ENCODE measurements around the gene FGF8. TPM values are rescaled to one million over a fixed set of nuclear protein-coding genes. Genes with fewer than 3 reads are reported as not detected.

The FGF8 gene
- total RNA-seq, 1 donor from 2014 or later, result 17.6 TPM

- Histone ChIP-seq H3K9me3 (ENCODE audit: low read depth) (no peaks in the 10 kb centered on the region), H3K79me2 (ENCODE audit: low read depth) (peaks cover 67% of the 10 kb centered on the region), H3K4me3 (peak within 1 kb of the TSS; percentile 94), H3K36me3 (peaks cover 2% of the 10 kb centered on the region), H3K4me2 (peak within 1 kb of the TSS; percentile 91), H3K9ac (peak within 1 kb of the TSS; percentile 99), H3K4me1 (peaks cover 22% of the 10 kb centered on the region), H4K20me1 (ENCODE audit: low read depth) (peaks cover 47% of the 10 kb centered on the region), H3F3A (ENCODE audit: low read depth) (peaks cover 22% of the 10 kb centered on the region), H3K27me3 (no peaks in the 10 kb centered on the region), H2AFZ (replicated peaks) (peak within 1 kb of the TSS; percentile 81), H3K27ac (peak within 1 kb of the TSS; percentile 100)
- Mint-ChIP-seq H3K9me3 (no peaks in the 10 kb centered on the region), H3K4me1 (peaks cover 32% of the 10 kb centered on the region), H3K4me3 (peak within 1 kb of the TSS; percentile 90), H3K36me3 (peaks cover 4% of the 10 kb centered on the region), H3K27ac (peak within 1 kb of the TSS; percentile 100), H3K27me3 (ENCODE audit: insufficient read depth, low read depth) (peaks cover 2% of the 10 kb centered on the region)
- peak; percentile 100 for DNase-seq (ENCODE audit: low spot score)
- no peak for TF ChIP-seq EZH2 (IDR thresholded peaks at IDR 0.05)
- no peak for TF ChIP-seq CTCF (IDR thresholded peaks at IDR 0.05)
- TF ChIP-seq EZH2phosphoT487 (IDR thresholded peaks at IDR 0.05), result no peak
Measured at GRCh38 chr10:101818119-101818871, 42.4 kb upstream of the FGF8 start, which contains the start of gene OGA. OGA (minus strand) TSS chr10:101818444; CDS start chr10:101818022, 422 bp downstream.

GRCh38 chr10:101817337-101818118 lies 41.6 kb upstream of the FGF8 start:
- peaks cover 75% of the 10 kb centered on the region for H3K79me2 ChIP-seq (ENCODE audit: low read depth)
- peak overlapping the region; percentile 100 for H3K27ac ChIP-seq
- H3K27me3 Mint-ChIP-seq (ENCODE audit: insufficient read depth, low read depth), result no peaks in the 10 kb centered on the region
- H4K20me1 ChIP-seq (ENCODE audit: low read depth), result peaks cover 54% of the 10 kb centered on the region
- DNase-seq (ENCODE audit: low spot score), result peak; percentile 74
- peaks cover 30% of the 10 kb centered on the region for H3F3A ChIP-seq (ENCODE audit: low read depth)
- H3K9me3 ChIP-seq (ENCODE audit: low read depth), result no peaks in the 10 kb centered on the region
- H3K4me2 ChIP-seq, result peak overlapping the region; percentile 91
- H3K27ac Mint-ChIP-seq, result peak overlapping the region; percentile 100
- H3K36me3 Mint-ChIP-seq, result peaks cover 10% of the 10 kb centered on the region
- H3K9me3 Mint-ChIP-seq, result no peaks in the 10 kb centered on the region
- H3K36me3 ChIP-seq, result peaks cover 9% of the 10 kb centered on the region
- peaks cover 26% of the 10 kb centered on the region for H3K4me1 ChIP-seq
- H3K4me3 ChIP-seq, result peak overlapping the region; percentile 94
- TF ChIP-seq CTCF (IDR thresholded peaks at IDR 0.05), result no peak
- no peak for TF ChIP-seq EZH2phosphoT487 (IDR thresholded peaks at IDR 0.05)
- TF ChIP-seq EZH2 (IDR thresholded peaks at IDR 0.05), result no peak
- H3K27me3 ChIP-seq, result no peaks in the 10 kb centered on the region
- peaks cover 33% of the 10 kb centered on the region for H3K4me1 Mint-ChIP-seq
- peak overlapping the region; percentile 90 for H3K4me3 Mint-ChIP-seq
- no peak overlapping the region for H2AFZ ChIP-seq (replicated peaks)
- peak overlapping the region; percentile 99 for H3K9ac ChIP-seq

GRCh38 chr10:101816913-101817336 lies 41.0 kb upstream of the FGF8 start:
- Mint-ChIP-seq H3K4me3 (peak overlapping the region; percentile 90), H3K36me3 (peaks cover 11% of the 10 kb centered on the region), H3K9me3 (no peaks in the 10 kb centered on the region), H3K27ac (peak overlapping the region; percentile 86), H3K4me1 (peaks cover 33% of the 10 kb centered on the region), H3K27me3 (ENCODE audit: insufficient read depth, low read depth) (no peaks in the 10 kb centered on the region)
- H3K4me3 ChIP-seq, result peak overlapping the region; percentile 94
- H3K4me2 ChIP-seq, result peak overlapping the region; percentile 91
- TF ChIP-seq CTCF (IDR thresholded peaks at IDR 0.05) (no peak), EZH2 (IDR thresholded peaks at IDR 0.05) (no peak), EZH2phosphoT487 (IDR thresholded peaks at IDR 0.05) (no peak)
- H3K36me3 ChIP-seq, result peaks cover 9% of the 10 kb centered on the region
- H3K4me1 ChIP-seq, result peaks cover 26% of the 10 kb centered on the region
- peak overlapping the region; percentile 99 for H3K9ac ChIP-seq
- H3K27ac ChIP-seq, result no peak overlapping the region
- peaks cover 60% of the 10 kb centered on the region for H4K20me1 ChIP-seq (ENCODE audit: low read depth)
- H3K79me2 ChIP-seq (ENCODE audit: low read depth), result peaks cover 81% of the 10 kb centered on the region
- H3K9me3 ChIP-seq (ENCODE audit: low read depth), result no peaks in the 10 kb centered on the region
- H3F3A ChIP-seq (ENCODE audit: low read depth), result peaks cover 31% of the 10 kb centered on the region
- H2AFZ ChIP-seq (replicated peaks), result no peak overlapping the region
- DNase-seq (ENCODE audit: low spot score), result no peak
- H3K27me3 ChIP-seq, result no peaks in the 10 kb centered on the region

Data from neural progenitor cell (in vitro differentiated cells).